RCC 7860 (cell line): ENCODE results near the gene TMBIM1.

Experiments
- DNase-seq: peaks from one replicate; pipeline ENCODE4 v3.0.0-alpha.2; 2015; ENCODE audit warnings: low spot score
- FAIRE-seq: peaks from 2 replicates; lab custom pipeline; 2012; peaks lifted over from hg19 to GRCh38; lab: Jason Lieb, UNC

Gene TMBIM1

GRCh38 chr2:218259099-218259961, 33.0 kb downstream of the TMBIM1 start:
- no peak for DNase-seq
- no peak for FAIRE-seq

GRCh38 chr2:218257390-218257981, 34.8 kb downstream of the TMBIM1 start:
- no peak for FAIRE-seq
- no peak for DNase-seq

- DNase-seq: no peak
- no peak for FAIRE-seq
Measured at GRCh38 chr2:218256612-218257350, 35.5 kb downstream of the TMBIM1 start.

- DNase-seq: peak; percentile 23
- no peak for FAIRE-seq
Measured at GRCh38 chr2:218255446-218255845, 36.9 kb downstream of the TMBIM1 start.

GRCh38 chr2:218253232-218253625, 39.1 kb downstream of the TMBIM1 start:
- FAIRE-seq: no peak
- no peak for DNase-seq

- FAIRE-seq: no peak
- no peak for DNase-seq
Measured at GRCh38 chr2:218252509-218253231, 39.6 kb downstream of the TMBIM1 start.

- FAIRE-seq: no peak
- DNase-seq: no peak
Measured at GRCh38 chr2:218249691-218250090, 42.6 kb downstream of the TMBIM1 start.

GRCh38 chr2:218245214-218245613, 47.1 kb downstream of the TMBIM1 start:
- DNase-seq (peak; percentile 18), FAIRE-seq (peak; percentile 4)

GRCh38 chr2:218244665-218245064, 47.6 kb downstream of the TMBIM1 start:
- DNase-seq (no peak), FAIRE-seq (no peak)

- DNase-seq: no peak
- FAIRE-seq: no peak
Measured at GRCh38 chr2:218244204-218244603, 48.1 kb downstream of the TMBIM1 start.

- FAIRE-seq: no peak
- no peak for DNase-seq
Measured at GRCh38 chr2:218238887-218239286, 53.4 kb downstream of the TMBIM1 start.

GRCh38 chr2:218236829-218237228, 55.5 kb downstream of the TMBIM1 start:
- FAIRE-seq (no peak), DNase-seq (no peak)

GRCh38 chr2:218235017-218235416, 57.3 kb downstream of the TMBIM1 start:
- DNase-seq (no peak), FAIRE-seq (no peak)

GRCh38 chr2:218234521-218234920, 57.8 kb downstream of the TMBIM1 start:
- FAIRE-seq: no peak
- no peak for DNase-seq

- no peak for DNase-seq
- FAIRE-seq: no peak
Measured at GRCh38 chr2:218233543-218233942, 58.8 kb downstream of the TMBIM1 start.

- FAIRE-seq (peak; percentile 98), DNase-seq (peak; percentile 97)
Measured at GRCh38 chr2:218230882-218231281, 61.4 kb downstream of the TMBIM1 start.

- FAIRE-seq: peak; percentile 30
- peak; percentile 49 for DNase-seq
Measured at GRCh38 chr2:218229851-218230250, 62.5 kb downstream of the TMBIM1 start.

GRCh38 chr2:218229239-218229638, 63.1 kb downstream of the TMBIM1 start:
- DNase-seq (peak; percentile 76), FAIRE-seq (peak; percentile 92)

- FAIRE-seq: no peak
- peak; percentile 53 for DNase-seq
Measured at GRCh38 chr2:218228366-218229090, 63.8 kb downstream of the TMBIM1 start.

- FAIRE-seq (no peak), DNase-seq (no peak)
Measured at GRCh38 chr2:218226903-218227302, 65.4 kb downstream of the TMBIM1 start.
